GM19397 (cell line): ENCODE measurements around the gene IGFL2.
"Not testable (repeated sequence)": the region's sequence is repeated elsewhere in the genome, so short reads cannot be mapped to it uniquely, and the experiment has no call there.

Experiments used
- ATAC-seq: cut with Tn5 transposase; IDR thresholded peaks from one replicate; pipeline ENCODE4 v1.9.1; 2021; ENCODE audit warnings: mild to moderate bottlenecking, moderate library complexity; ENCODE audit not compliant: unreplicated experiment

The IGFL2 gene

GRCh38 chr19:46206682-46207081 lies 58.6 kb downstream of the IGFL2 start:
- ATAC-seq, result no peak

DNA sequence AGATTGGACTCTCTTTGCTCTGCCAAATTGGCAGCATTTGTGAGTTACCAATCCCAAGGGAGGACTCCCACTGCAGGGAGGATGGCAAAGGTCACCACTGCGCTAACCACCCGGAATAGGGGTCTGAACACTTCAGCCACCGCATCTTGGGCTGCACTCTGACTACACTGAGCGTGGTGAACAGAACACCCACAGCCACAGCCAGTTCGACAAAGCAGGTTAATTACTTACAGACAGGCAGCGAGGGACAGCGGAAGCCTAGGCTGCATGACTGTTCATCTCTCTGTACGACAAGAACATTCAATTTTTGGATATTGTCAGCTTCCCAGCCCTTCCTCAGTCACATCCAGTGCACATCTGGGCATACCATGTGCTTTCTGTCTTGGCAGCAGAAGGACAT lies 59.8 kb downstream of the IGFL2 start:
- not testable (repeated sequence) for ATAC-seq

GRCh38 chr19:46209051-46209450 lies 61.0 kb downstream of the IGFL2 start:
- ATAC-seq, result no peak

GRCh38 chr19:46209472-46209871 lies 61.4 kb downstream of the IGFL2 start:
- ATAC-seq, result no peak

DNA sequence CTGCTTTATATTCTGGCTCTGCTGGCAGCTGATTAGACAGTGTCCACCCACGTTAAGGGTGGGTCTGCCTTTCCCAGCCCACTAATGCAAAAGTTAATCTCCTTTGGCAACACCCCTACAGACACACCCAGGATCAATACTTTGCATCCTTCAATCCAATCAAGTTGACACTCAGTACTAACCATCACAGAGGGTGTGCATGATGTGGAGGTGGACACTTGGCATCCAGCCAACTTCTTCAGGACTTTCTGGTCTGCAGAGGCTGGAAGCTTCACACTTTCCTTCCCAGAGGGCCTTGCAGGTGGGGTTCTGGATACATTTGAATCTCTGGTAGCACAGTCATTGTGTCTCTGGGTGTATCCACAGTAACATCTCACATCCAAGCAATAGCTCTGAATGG lies 62.6 kb downstream of the IGFL2 start:
- ATAC-seq, result no peak
